ENCODE measurements around the gene SIDT2.
"Not testable (repeated sequence)": the region's sequence is repeated elsewhere in the genome, so short reads cannot be mapped to it uniquely, and the experiment has no call there.

The SIDT2 gene
- total RNA-seq = 61.7 reads per million, percentile 73 among the genes with 10 or more reads in this experiment

DNA sequence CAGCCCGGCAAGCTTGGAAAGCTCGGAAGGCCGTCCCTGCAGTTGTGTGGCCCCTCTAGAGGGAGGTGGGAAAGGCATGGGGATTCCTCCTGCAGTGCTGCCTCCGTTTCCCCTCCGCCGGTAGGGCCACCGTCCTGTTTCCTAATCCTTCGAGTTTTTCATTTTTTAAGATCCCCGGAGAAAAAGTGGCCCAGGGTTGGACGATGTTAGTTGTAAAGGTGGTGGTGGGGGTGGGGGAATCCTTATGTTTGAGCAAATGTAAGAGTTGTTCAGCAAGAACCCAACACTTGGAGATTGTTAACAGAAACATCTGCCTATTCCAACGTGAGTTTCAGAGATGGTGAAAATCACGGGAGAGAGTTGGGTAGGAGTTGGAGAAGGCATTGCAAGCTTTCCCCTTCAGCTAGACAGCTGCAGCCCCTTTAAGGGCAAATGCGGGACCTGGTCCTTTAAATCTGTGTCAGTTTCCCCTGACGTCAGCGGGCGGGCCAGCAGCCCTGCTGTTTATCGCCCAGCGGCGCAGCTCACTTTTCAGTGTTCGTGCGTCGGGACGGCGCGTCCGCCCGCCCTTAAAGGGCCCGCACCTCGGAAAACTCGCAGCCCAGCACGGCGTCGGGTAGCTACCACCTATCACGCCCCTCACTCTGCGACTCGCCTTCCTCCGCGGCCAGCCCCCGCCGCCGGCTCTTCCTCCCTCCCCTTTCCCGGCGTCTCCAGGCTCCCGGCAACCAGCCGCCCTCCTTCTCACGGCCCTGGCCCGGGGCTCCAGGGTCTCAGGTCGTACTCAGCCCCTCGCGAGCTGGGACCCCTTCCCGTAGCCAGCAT, at the start of gene SIDT2:
Gene SIDT2, plus strand, starts transcription at position 534 of the 825 bp plus-strand sequence. CDS start 521 bp downstream, outside the sequence.
- peak; percentile 87 for DNase-seq

DNA sequence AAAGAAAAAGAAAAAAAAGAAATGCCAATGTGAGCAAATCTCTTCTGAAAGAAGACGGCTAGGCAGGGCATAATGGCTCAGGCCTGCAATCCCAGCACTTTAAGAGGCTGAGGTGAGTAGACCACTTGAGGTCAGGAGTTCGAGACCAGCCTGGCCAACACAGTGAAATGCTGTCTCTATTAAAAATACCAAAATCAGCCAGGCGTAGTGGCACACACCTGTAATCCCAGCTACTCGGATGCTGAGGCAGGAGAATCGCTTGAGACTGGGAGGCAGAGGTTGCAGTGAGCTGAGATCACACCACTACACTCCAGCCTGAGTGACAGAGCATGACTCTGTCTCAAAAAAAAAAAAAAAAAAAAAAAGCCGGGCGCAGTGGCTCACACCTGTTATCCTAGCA, 48.1 kb upstream of the SIDT2 start:
- not testable (repeated sequence) for DNase-seq

GRCh38 chr11:117130879-117131278, 47.7 kb upstream of the SIDT2 start:
- DNase-seq = no peak

DNA sequence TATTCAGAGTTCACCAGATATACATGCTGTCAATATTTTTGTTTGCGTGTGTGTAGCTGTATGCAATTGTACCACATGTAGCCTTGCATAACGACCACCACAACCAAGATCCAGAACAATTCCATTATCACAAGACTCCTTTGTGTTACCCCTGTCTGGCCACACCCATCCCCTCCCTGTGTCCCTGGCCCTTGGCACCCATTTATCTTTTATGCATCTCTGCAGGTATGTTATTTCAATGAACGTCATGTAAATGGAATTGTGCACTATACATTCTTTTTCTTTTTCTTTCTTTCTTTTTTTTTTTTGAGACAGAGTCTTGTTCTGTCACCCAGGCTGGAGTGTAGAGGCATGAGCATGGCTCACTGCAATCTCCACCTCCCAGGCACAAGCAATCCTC, 44.1 kb upstream of the SIDT2 start:
- no peak for DNase-seq

GRCh38 chr11:117134979-117135378, 43.6 kb upstream of the SIDT2 start:
- DNase-seq = not testable (repeated sequence)

DNA sequence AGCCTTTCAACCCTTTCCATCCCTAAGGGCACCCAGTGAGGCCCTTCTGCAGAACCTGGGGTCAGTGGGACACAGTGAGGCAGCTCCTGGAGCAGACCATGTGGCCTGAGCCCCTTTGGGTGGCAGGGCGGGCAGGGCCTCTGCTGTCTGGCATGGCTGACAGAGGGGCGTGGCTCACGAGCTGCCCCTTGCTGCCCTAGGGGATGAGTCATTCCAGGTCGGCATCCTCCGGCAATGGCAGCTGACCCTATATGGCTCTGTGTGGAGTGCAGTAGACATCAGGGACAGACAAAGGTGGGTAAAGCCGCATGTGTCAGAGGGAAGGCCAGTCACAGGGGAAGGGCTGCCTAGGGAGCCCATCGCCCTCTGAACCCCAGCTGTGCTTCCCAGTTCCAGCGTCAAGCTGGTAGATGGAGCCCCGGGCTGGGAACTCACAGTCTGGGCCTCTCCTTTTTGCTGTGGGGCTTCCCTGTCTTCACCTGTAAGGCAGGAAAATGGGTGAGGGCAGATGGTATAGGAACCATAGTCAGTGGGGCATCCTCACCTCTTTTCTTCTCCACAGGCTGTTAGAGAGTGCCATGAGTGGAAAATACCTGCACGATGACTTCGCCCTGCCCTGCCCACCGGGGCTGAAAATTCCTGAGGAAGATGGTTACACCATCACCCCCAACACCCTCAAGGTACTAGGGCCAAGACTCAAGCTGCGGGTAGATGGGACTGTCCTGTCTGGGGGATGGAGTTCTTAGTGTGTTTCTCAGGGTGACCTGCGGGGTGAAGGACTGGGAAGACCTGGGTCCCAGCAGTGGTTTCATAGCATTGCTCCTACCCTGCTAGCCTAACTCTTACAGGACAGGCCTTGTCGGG, 41.1 kb upstream of the SIDT2 start:
- DNase-seq = not testable (repeated sequence)

- DNase-seq = no peak
Observed at GRCh38 chr11:117143390-117143789, 35.2 kb upstream of the SIDT2 start.

GRCh38 chr11:117143871-117144476, 34.6 kb upstream of the SIDT2 start, which contains the start of gene PAFAH1B2:
Gene PAFAH1B2 (plus strand): TSS chr11:117144287. CDS start chr11:117152448, 8,161 bp downstream.
- peak; percentile 90 for DNase-seq

GRCh38 chr11:117144477-117145392, 33.8 kb upstream of the SIDT2 start:
- DNase-seq = peak; percentile 17

GRCh38 chr11:117145393-117145761, 33.2 kb upstream of the SIDT2 start:
- no peak for DNase-seq

GRCh38 chr11:117146521-117146920, 32.0 kb upstream of the SIDT2 start:
- DNase-seq = no peak

DNA sequence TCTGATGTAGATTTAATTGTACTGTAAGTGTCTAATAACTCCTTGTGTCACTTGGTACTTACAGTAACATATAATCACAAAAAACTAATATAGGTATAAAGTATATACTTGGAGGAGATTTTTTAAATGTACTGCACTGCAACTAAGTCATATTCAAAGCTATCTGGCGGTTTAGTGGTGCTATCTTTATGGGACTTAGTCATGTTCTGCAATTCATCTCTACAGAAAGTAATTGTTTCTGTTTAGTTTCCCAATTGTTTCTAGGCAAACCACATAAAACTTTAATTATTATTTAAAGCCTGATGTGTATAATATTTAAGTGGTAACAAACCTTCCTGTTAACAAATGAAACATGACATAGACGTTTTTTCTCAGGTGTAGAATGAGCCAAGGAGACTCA, 26.5 kb upstream of the SIDT2 start:
- DNase-seq = no peak

DNA sequence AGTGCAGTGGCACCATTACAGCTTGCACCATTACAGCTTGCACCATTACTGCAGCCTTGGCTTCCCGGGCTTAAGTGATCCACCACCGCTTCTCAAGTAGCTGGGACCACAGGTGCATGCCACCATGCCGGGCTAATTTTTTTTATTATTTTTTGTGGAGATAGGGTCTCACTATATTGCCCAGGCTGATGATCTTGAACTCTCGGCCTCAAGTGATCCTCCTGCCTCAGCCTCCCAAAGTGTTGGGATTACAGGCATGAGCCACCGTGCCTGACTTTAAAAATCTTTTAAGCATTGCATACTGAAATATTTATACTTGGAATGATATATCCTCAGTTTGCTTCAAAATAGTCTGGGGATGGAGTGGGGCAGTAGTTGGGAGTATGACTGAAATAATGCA, 24.1 kb upstream of the SIDT2 start:
- DNase-seq = no peak

DNA sequence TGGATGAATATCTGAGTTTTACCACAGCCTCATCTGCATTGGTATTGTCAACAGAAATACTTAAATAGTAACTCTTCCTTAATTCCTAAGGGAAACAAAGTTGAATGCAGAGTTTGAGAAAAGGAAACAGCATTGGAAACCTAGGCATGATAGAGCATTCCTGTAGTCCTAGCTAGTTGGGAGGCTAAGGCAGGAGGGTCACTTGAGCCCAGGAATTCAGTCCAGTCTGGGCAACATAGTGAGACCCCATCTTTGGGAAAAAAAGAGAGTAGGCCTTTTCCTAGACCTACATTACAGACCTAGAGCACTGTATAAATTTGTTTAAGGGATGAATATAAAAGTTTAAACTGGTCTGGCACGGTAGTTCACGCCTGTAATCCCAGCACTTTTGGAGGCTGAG, 21.0 kb upstream of the SIDT2 start:
- no peak for DNase-seq

DNA sequence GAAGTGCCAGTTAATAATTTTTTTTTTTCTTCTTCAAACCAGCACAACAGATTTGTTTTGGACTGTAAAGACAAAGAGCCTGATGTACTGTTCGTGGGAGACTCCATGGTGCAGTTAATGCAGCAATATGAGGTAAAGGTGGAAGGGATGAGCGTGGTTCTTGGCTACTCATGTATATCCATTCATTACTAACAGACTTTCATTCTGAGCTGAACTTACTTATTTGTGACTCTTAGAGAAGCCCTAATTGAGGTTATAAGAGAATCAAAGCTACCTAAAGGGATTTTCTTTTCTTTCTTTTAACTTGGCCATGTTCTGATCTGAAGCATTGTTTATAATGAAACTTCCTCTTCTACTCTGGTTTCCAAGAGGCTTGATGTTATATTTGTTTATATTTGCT, 18.7 kb upstream of the SIDT2 start:
- no peak for DNase-seq

GRCh38 chr11:117160826-117161225, 17.7 kb upstream of the SIDT2 start:
- no peak for DNase-seq

- no peak for DNase-seq
Observed at GRCh38 chr11:117166491-117166890, 12.1 kb upstream of the SIDT2 start.

DNA sequence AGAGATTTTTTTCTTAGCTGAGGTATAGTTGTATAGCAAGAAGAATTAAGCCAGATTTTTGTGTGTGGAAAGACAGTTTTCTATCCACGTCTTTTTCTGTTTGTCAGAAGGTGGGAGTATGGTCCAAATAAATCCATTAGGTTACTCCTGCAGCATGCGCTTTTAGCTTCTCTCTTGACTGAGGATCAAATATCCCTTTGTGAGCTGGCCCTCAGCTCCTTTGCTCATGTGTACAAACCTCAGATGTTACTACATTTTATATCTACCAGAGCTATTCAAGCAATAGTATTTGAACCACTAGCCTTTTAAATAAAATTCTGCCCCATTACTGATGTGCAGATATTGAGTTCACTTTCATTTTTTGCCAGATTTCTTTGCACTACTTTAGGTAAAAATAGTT, 8.8 kb upstream of the SIDT2 start:
- DNase-seq = no peak

DNA sequence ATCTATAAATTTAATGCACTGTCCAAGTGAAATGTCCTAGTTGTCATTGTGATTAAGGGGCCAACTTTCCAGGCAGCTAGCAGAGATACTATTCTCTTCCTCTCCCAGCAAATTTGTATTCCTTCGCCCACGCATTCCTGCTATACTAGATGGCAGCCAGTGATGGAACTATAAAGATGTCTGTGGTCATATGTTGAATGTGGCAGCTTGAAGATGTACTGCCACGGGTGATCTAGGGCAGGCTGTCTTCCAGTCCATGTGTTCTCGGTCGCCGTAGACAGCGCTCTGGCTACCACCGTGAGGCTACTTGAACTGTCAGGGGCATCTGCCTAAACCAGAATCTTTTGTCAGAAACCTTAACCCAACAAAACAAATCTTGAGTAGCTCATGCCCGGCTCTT, 8.3 kb upstream of the SIDT2 start:
- DNase-seq = no peak

DNA sequence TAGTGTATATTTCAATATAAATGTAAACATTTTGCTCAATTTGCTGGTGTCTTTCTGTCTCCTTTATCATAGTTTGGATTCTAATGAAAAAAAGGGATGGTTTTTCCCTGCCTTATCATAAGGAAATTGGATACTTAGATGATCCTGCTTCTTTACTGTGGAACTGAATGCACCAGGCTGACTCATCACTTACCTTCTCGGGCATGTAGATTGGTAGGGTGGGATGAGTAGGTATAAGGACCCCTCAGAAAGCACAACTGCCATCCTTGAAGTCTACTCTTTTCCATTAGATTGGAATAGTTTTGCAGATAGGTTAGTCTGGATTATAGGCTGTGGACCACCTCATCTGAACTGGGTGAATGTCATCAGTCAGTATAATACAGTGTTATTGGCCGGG, 7.5 kb upstream of the SIDT2 start:
- no peak for DNase-seq

GRCh38 chr11:117171404-117172061, 7.0 kb upstream of the SIDT2 start:
- no peak for DNase-seq

Measured in effector CD4-positive, alpha-beta T cell (primary cell).